Endodermal cell (in vitro differentiated cells): ENCODE measurements around the gene PPM1M. TPM values are rescaled to one million over a fixed set of nuclear protein-coding genes. Genes with fewer than 3 reads are reported as not detected.

Source experiments
- DNase-seq: peaks from one replicate; pipeline ENCODE4 v3.0.0-alpha.2; 2017
- H3K27ac ChIP-seq: 2 replicates; pipeline ENCODE4 v1.5.1; 2013; ENCODE audit warnings: mild to moderate bottlenecking, low read depth, low read length, moderate library complexity
- H3K27me3 ChIP-seq: 2 replicates; pipeline ENCODE4 v1.6.1; 2013; ENCODE audit warnings: mild to moderate bottlenecking, low read length, moderate library complexity; ENCODE audit not compliant: insufficient read depth, control insufficient read depth, poor library complexity, severe bottlenecking
- H3K36me3 ChIP-seq: 2 replicates; pipeline ENCODE4 v1.7.0; 2013; ENCODE audit warnings: mild to moderate bottlenecking, low read length, moderate library complexity; ENCODE audit not compliant: control insufficient read depth, insufficient read depth
- H3K4me1 ChIP-seq: one replicate; pipeline ENCODE4 v1.7.0; 2013; ENCODE audit warnings: low read length; ENCODE audit not compliant: control insufficient read depth, insufficient read depth
- H3K4me3 ChIP-seq: 2 replicates; pipeline ENCODE4 v1.5.1; 2013; ENCODE audit warnings: mild to moderate bottlenecking, low read length, moderate library complexity
- H3K9ac ChIP-seq: 2 replicates; pipeline ENCODE4 v1.6.1; 2013; ENCODE audit warnings: mild to moderate bottlenecking, low read length, moderate library complexity; ENCODE audit not compliant: poor library complexity, severe bottlenecking; ENCODE audit errors: extremely low read depth
- H3K9me3 ChIP-seq: 2 replicates; pipeline ENCODE4 v1.6.1; 2013; ENCODE audit warnings: mild to moderate bottlenecking, low read length, moderate library complexity; ENCODE audit not compliant: control insufficient read depth
- H3K27ac Mint-ChIP-seq: 2 replicates; pipeline ENCODE4 v1.8.0; 2020; ENCODE audit warnings: mixed read lengths
- H3K27me3 Mint-ChIP-seq: 2 replicates; pipeline ENCODE4 v1.8.0; 2021; ENCODE audit warnings: mild to moderate bottlenecking, mixed read lengths; ENCODE audit not compliant: insufficient read depth
- H3K36me3 Mint-ChIP-seq: 2 replicates; pipeline ENCODE4 v1.8.0; 2020; ENCODE audit warnings: low read depth, mixed read lengths
- H3K4me1 Mint-ChIP-seq: 2 replicates; pipeline ENCODE4 v1.8.0; 2020; ENCODE audit warnings: mixed read lengths
- H3K4me3 Mint-ChIP-seq: 2 replicates; pipeline ENCODE4 v1.8.0; 2020; ENCODE audit warnings: mild to moderate bottlenecking, moderate library complexity, mixed read lengths
- H3K9me3 Mint-ChIP-seq: 2 replicates; pipeline ENCODE4 v1.8.0; 2020; ENCODE audit warnings: mild to moderate bottlenecking, mixed read lengths
- CTCF ChIP-seq: fragments of 200-600 bp; sonication (generic); conservative IDR thresholded peaks from 2 replicates; pipeline ENCODE4 v1.5.0; 2021; ENCODE audit warnings: antibody characterized with exemption, mild to moderate bottlenecking
- WGBS, 2 experiments: methylation state at CpG; one replicate each; pipeline versions ENCODE4 v1.1.5 to v1.1.7; 2013; ENCODE audit warnings: missing lambda C conversion rate in 2 of 2, mixed read lengths in 1 of 2; ENCODE audit not compliant: insufficient coverage in 1 of 2, insufficient read length in 1 of 2; 5-methylcytosine and 5-hydroxymethylcytosine counted together
- total RNA-seq, 2 donors: library from RNA; stranded (reverse); fragmentation: NEBNext Ultra II Directional in 1 of 2; extraction: Animal tissue kit (Norgen Biotek cat#: 25700) in 1 of 2; gene quantifications; 2 replicates in 1 of 2; 3 replicates in 1 of 2; pipeline ENCODE4 v1.2.1, GENCODE V29; 2021

The PPM1M gene
- total RNA-seq, 2 donors from 2014 or later = 6.7 to 6.8 TPM

GRCh38 chr3:52294320-52295150 is 49.0 kb downstream of the PPM1M start:
- Mint-ChIP-seq H3K4me3 (no peak overlapping the region), H3K9me3 (no peaks in the 10 kb centered on the region), H3K27me3 (no peaks in the 10 kb centered on the region), H3K27ac (peak overlapping the region; percentile 26), H3K4me1 (peaks cover 21% of the 10 kb centered on the region), H3K36me3 (peaks cover 1% of the 10 kb centered on the region)
- peaks cover 11% of the 10 kb centered on the region for H3K36me3 ChIP-seq
- no peak for DNase-seq
- no peaks in the 10 kb centered on the region for H3K27me3 ChIP-seq
- WGBS, 2 experiments = 76 to 85% methylated on average over 3 to 11 of the region's 11 CpGs
- H3K9ac ChIP-seq = no peak overlapping the region
- peaks cover 16% of the 10 kb centered on the region for H3K4me1 ChIP-seq
- no peak overlapping the region for H3K27ac ChIP-seq
- no peak for TF ChIP-seq CTCF
- H3K9me3 ChIP-seq = no peaks in the 10 kb centered on the region
- H3K4me3 ChIP-seq = no peak overlapping the region

DNA sequence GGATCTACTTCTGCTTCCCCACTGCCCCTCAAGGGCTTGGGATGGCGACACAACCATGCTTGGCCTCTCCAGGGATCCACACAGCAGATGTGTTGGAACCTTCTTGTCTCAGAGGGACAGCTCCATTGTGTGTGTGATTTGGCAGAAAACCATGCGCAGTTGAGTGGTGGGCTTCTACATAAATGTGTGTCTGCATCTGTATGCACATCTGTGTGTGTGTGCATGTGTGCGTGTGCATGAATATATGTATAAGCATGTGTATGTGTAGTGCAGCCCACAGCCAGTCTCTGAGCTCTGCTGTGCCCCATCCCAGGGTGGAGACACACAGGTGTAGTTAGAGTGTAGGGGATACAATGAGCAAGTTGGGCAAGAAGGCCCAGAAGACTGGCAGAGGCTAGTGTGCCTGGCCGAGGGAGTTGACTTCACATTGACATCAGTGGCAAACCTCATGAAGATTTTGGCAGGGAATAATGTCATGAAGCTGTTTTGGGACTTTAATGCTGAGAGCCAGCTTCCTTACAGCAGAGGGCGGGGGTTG is 50.2 kb downstream of the PPM1M start:
- Histone ChIP-seq H3K9me3 (no peaks in the 10 kb centered on the region), H3K27ac (no peak overlapping the region), H3K4me3 (no peak overlapping the region), H3K27me3 (no peaks in the 10 kb centered on the region), H3K9ac (no peak overlapping the region), H3K36me3 (peaks cover 11% of the 10 kb centered on the region), H3K4me1 (peaks cover 14% of the 10 kb centered on the region)
- TF ChIP-seq CTCF = no peak
- H3K4me1 Mint-ChIP-seq = peaks cover 26% of the 10 kb centered on the region
- no peak for DNase-seq
- no peak overlapping the region for H3K4me3 Mint-ChIP-seq
- peaks cover 1% of the 10 kb centered on the region for H3K36me3 Mint-ChIP-seq
- H3K27me3 Mint-ChIP-seq = no peaks in the 10 kb centered on the region
- WGBS, 2 experiments = 94 to 100% methylated on average over 3 to 5 of the region's 5 CpGs
- no peak overlapping the region for H3K27ac Mint-ChIP-seq
- no peaks in the 10 kb centered on the region for H3K9me3 Mint-ChIP-seq

DNA sequence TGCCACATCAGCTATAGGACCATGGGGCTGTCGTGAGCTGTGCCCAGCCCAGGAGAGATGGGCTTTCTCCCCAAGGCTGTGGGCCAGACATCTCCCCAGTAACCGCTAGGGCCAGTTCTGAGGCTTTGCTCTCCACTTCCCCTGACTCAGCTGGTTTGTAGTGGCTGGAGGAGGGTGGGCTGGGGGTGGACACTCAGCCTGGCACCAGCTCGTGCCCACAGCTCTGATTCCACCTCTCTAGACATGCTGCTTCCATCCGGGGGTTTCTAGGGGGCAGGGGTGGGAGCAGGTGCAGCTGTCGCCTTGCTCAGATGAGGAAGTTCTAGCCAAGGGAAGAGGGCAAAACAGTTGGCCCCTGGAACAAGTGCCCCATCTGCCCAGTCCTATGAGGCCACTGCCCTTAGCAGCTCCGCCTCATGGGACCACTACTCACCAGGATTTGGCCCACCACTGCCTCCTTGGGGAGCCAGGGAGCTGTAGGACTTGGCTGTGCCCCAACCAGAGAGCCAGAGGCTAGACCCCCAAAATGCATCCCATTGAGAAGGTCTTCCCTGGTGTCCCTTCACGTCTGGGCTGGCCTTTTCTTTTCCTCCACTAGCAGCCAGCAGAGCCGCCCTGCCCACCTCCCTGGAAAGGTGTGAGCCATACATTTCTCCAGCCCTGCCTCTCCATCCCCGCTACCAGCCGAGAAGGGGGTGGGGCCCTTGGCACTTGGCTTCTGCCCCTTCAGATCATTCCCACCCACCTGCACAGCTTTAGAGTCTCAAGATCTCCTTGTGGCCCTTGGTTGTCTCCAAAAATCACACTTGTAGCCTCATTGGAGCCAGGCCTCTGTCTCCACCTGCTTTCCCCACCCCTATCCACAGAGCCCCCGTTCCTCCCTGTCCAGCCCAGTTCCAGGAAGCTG is 51.9 kb downstream of the PPM1M start:
- 88 to 89% methylated on average over 7 to 11 of the region's 11 CpGs for WGBS, 2 experiments
- H3K27ac ChIP-seq = no peak overlapping the region
- H3K4me3 ChIP-seq = no peak overlapping the region
- no peaks in the 10 kb centered on the region for H3K27me3 Mint-ChIP-seq
- H3K27me3 ChIP-seq = no peaks in the 10 kb centered on the region
- no peaks in the 10 kb centered on the region for H3K9me3 ChIP-seq
- peaks cover 26% of the 10 kb centered on the region for H3K4me1 Mint-ChIP-seq
- H3K27ac Mint-ChIP-seq = no peak overlapping the region
- no peak for TF ChIP-seq CTCF
- DNase-seq = no peak
- peaks cover 14% of the 10 kb centered on the region for H3K4me1 ChIP-seq
- H3K4me3 Mint-ChIP-seq = no peak overlapping the region
- H3K36me3 Mint-ChIP-seq = no peaks in the 10 kb centered on the region
- H3K36me3 ChIP-seq = peaks cover 1% of the 10 kb centered on the region
- H3K9ac ChIP-seq = no peak overlapping the region
- no peaks in the 10 kb centered on the region for H3K9me3 Mint-ChIP-seq
